Posterior vena cava (tissue), 2 donors: ENCODE results near the gene BMERB1. TPM values are rescaled to one million over a fixed set of nuclear protein-coding genes. Genes with fewer than 3 reads are reported as not detected.
"Not testable (repeated sequence)": the region's sequence is repeated elsewhere in the genome, so short reads cannot be mapped to it uniquely, and the experiment has no call there.

Source experiments
- DNase-seq: peaks from one replicate; pipeline ENCODE4 v3.0.0-alpha.2; 2020; ENCODE audit warnings: low spot score
- intact Hi-C, 2 donors: fragments of 100-400 bp; cut with DNase I; formaldehyde crosslinking; loops; one replicate each; pipeline versions ENCODE4 v1.14.1 to v1.14.2; 2022 to 2023
- long read RNA-seq, 2 donors: library from polyadenylated mRNA; unstranded; transcript quantifications; one replicate each; pipeline ENCODE4 v2.0.0, GENCODE V29; 2020 to 2021
- total RNA-seq, 2 donors: library from RNA; stranded (reverse); fragmentation: NEBNext Ultra II Directional; extraction: Animal tissue kit (Norgen Biotek cat#: 25700); gene quantifications; one replicate each; pipeline ENCODE4 v1.2.1, GENCODE V29; 2021
- donor health status: DM: yes; HTN: yes; CAD: no.
- donor health status: DM: yes; HTN: yes; CAD: no.

The BMERB1 gene
- 10 to 100 TPM; 63.6 to 64.0 TPM for total RNA-seq
- long read RNA-seq, donor 1, transcript C16orf45-201 (6 exons, 2,404 nt), result major isoform, 45 of 65 reads
- long read RNA-seq, donor 1, partial matches to known transcripts, result 10 of 65 reads
- long read RNA-seq, donor 1, other reads (novel, unspliced or antisense), result 9 of 65 reads
- long read RNA-seq, donor 2, transcript C16orf45-201 (6 exons, 2,404 nt), result major isoform, 324 of 359 reads
- long read RNA-seq, donor 2, partial matches to known transcripts, result 11 of 359 reads
- long read RNA-seq, donor 2, other reads (novel, unspliced or antisense), result 19 of 359 reads

GRCh38 chr16:15434425-15435215, at the start of gene BMERB1:
BMERB1 (plus strand) TSS chr16:15434588; CDS start chr16:15434654, 66 bp downstream.
- peak; percentile 95 for DNase-seq
- intact Hi-C loops, result loop anchor here (5.0 kb wide), 3 partner anchors 58 to 118 kb away; no protein-coding TSS in a partner anchor

GRCh38 chr16:15388060-15388459, 46.3 kb upstream of the BMERB1 start:
- intact Hi-C loops, DNase-seq: not testable (repeated sequence)

- intact Hi-C loops, DNase-seq: not testable (repeated sequence)
Measured at GRCh38 chr16:15389916-15390315, 44.5 kb upstream of the BMERB1 start.

- intact Hi-C loops, DNase-seq: not testable (repeated sequence)
Measured at GRCh38 chr16:15393025-15393424, 41.4 kb upstream of the BMERB1 start.

GRCh38 chr16:15395631-15396508, 38.5 kb upstream of the BMERB1 start, which contains the start of gene MPV17L:
MPV17L (plus strand) TSS chr16:15395754; CDS start chr16:15395898, 144 bp downstream.
- DNase-seq, result peak; percentile 87
- intact Hi-C loops, result not testable (repeated sequence)

- DNase-seq, intact Hi-C loops: not testable (repeated sequence)
Measured at GRCh38 chr16:15396509-15396829, 37.9 kb upstream of the BMERB1 start.

- intact Hi-C loops, result no loop called here
- DNase-seq, result no peak
Measured at GRCh38 chr16:15396948-15397594, 37.3 kb upstream of the BMERB1 start.

GRCh38 chr16:15398618-15399316, 35.6 kb upstream of the BMERB1 start:
- no peak for DNase-seq
- intact Hi-C loops, result no loop called here

GRCh38 chr16:15399317-15399716, 35.1 kb upstream of the BMERB1 start:
- DNase-seq, result no peak
- intact Hi-C loops, result no loop called here

GRCh38 chr16:15400314-15400713, 34.1 kb upstream of the BMERB1 start:
- intact Hi-C loops, DNase-seq: not testable (repeated sequence)

- no peak for DNase-seq
- intact Hi-C loops, result no loop called here
Measured at GRCh38 chr16:15401972-15402371, 32.4 kb upstream of the BMERB1 start.

GRCh38 chr16:15403392-15403995, 30.9 kb upstream of the BMERB1 start:
- intact Hi-C loops, result no loop called here
- no peak for DNase-seq

GRCh38 chr16:15404091-15404490, 30.3 kb upstream of the BMERB1 start:
- intact Hi-C loops, DNase-seq: not testable (repeated sequence)

GRCh38 chr16:15404792-15405191, 29.6 kb upstream of the BMERB1 start:
- no peak for DNase-seq
- intact Hi-C loops, result no loop called here

- DNase-seq, intact Hi-C loops: not testable (repeated sequence)
Measured at GRCh38 chr16:15407756-15408155, 26.6 kb upstream of the BMERB1 start.

GRCh38 chr16:15409476-15409875, 24.9 kb upstream of the BMERB1 start:
- DNase-seq, intact Hi-C loops: not testable (repeated sequence)

- no peak for DNase-seq
- intact Hi-C loops, result no loop called here
Measured at GRCh38 chr16:15415511-15415985, 18.8 kb upstream of the BMERB1 start.

- DNase-seq, result no peak
- intact Hi-C loops, result no loop called here
Measured at GRCh38 chr16:15417197-15417596, 17.2 kb upstream of the BMERB1 start.
